Activated CD4-positive, alpha-beta memory T cell treated with anti-CD3 and anti-CD28 coated beads for 36 hours (primary cell): ENCODE data around the gene CD8B. TPM values are rescaled to one million over a fixed set of nuclear protein-coding genes. Genes with fewer than 3 reads are reported as not detected.

Source experiments
- CTCF ChIA-PET: fragments of 350-600 bp; sonication (Branson Sonifier 250); formaldehyde crosslinking; loops from one replicate; lab custom pipeline; 2021; ENCODE audit warnings: antibody characterized with exemption, inconsistent platforms; lab: Charles Lee
- POLR2A ChIA-PET: fragments of 350-600 bp; sonication (Branson Sonifier 250); formaldehyde crosslinking; loops from one replicate; lab custom pipeline; 2021; ENCODE audit warnings: antibody characterized with exemption; lab: Charles Lee
- DNase-seq: peaks from one replicate; pipeline ENCODE4 v3.0.0-alpha.2; 2020
- H3K27ac Mint-ChIP-seq: one replicate; pipeline ENCODE4 v1.8.0; 2021; ENCODE audit warnings: mixed read lengths
- H3K27me3 Mint-ChIP-seq: one replicate; pipeline ENCODE4 v1.8.0; 2021; ENCODE audit warnings: mixed read lengths
- H3K36me3 Mint-ChIP-seq: one replicate; pipeline ENCODE4 v1.8.0; 2021; ENCODE audit warnings: mixed read lengths
- H3K4me1 Mint-ChIP-seq: one replicate; pipeline ENCODE4 v1.8.0; 2021; ENCODE audit warnings: low read depth, mixed read lengths
- H3K4me3 Mint-ChIP-seq: one replicate; pipeline ENCODE4 v1.8.0; 2021; ENCODE audit warnings: mild to moderate bottlenecking, mixed read lengths
- H3K9me3 Mint-ChIP-seq: one replicate; pipeline ENCODE4 v1.8.0; 2021; ENCODE audit warnings: mixed read lengths
- intact Hi-C: fragments of 100-400 bp; cut with micrococcal nuclease; formaldehyde crosslinking; loops from one replicate; pipeline ENCODE4 v1.15.1; 2023
- total RNA-seq, 2 experiments: library from RNA; stranded (reverse); gene quantifications; one replicate each; pipeline ENCODE4 v1.2.3, GENCODE V29; 2021

CD8B gene
- total RNA-seq, 2 experiments from 2014 or later, result 0.57 to 0.87 TPM

- intact Hi-C loops, result loop anchor here (2.0 kb wide), 1 partner anchor 19 kb away; no protein-coding TSS in a partner anchor
- no peak for DNase-seq
- H3K27me3 Mint-ChIP-seq, result peaks cover 55% of the 10 kb centered on the region
- CTCF ChIA-PET, result no interaction called here
- H3K36me3 Mint-ChIP-seq, result peaks cover under 1% of the 10 kb centered on the region
- peaks cover under 1% of the 10 kb centered on the region for H3K9me3 Mint-ChIP-seq
- peak overlapping the region; percentile 45 for H3K4me3 Mint-ChIP-seq
- H3K4me1 Mint-ChIP-seq, result peaks cover 20% of the 10 kb centered on the region
- POLR2A ChIA-PET, result no interaction called here
- H3K27ac Mint-ChIP-seq, result no peak overlapping the region
These were observed 72.0 kb downstream of the CD8B start for GRCh38 chr2:86789687-86790133.

DNA sequence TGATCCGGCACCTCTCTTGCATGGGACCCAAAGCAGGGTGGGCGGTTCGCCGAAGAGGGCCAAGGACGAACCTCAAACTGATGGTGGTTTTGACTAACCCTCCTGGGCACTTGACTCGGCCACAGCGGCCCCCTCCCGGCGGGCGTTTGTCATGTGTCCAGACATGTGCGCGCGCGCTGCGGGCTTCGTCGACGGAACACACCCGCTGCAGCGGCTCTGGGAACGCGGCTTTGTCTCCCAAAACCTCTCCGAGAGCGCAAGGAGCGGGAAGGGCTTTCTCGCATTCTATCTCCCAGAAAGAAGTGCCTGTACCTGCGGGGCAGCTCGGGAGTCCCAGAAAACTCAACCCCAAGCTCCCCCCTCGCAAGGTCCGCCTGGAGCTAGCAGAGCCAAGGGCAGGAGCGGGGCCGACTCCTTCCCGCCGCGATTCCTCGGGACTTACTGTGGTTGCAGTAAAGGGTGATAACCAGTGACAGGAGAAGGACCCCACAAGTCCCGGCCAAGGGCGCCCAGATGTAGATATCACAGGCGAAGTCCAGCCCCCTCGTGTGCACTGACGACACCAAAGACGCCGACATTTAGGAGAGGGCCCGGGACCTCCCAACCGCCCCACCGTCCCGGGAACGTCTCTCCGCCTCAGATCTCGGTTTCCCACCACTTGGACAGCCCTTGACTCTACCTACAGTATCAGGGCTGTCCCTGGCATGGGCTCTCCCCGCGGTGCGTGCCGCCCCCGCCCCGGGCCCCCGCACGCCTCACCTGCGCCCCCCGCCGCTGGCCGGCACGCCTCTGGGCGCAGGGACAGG is 72.6 kb downstream of the CD8B start:
- CTCF ChIA-PET, result no interaction called here
- Mint-ChIP-seq H3K27ac (no peak overlapping the region), H3K36me3 (no peaks in the 10 kb centered on the region)

GRCh38 chr2:86788165-86788564 is 73.5 kb downstream of the CD8B start:
- intact Hi-C loops, result no loop called here
- ChIA-PET POLR2A (no interaction called here), CTCF (interaction anchor here (1.0 kb wide), 1 partner anchor 21 kb away, joined by 3 read pairs; no protein-coding TSS in a partner anchor)
- peaks cover 29% of the 10 kb centered on the region for H3K4me1 Mint-ChIP-seq
- peaks cover 42% of the 10 kb centered on the region for H3K27me3 Mint-ChIP-seq
- no peaks in the 10 kb centered on the region for H3K36me3 Mint-ChIP-seq
- DNase-seq, result no peak
- no peak overlapping the region for H3K27ac Mint-ChIP-seq
- no peak overlapping the region for H3K4me3 Mint-ChIP-seq
- H3K9me3 Mint-ChIP-seq, result no peaks in the 10 kb centered on the region

More for the DNA sequence above, 72.6 kb downstream of the CD8B start:
- POLR2A ChIA-PET, result no interaction called here
- H3K4me3 Mint-ChIP-seq, result no peak overlapping the region
- H3K27me3 Mint-ChIP-seq, result peaks cover 51% of the 10 kb centered on the region
- H3K4me1 Mint-ChIP-seq, result peaks cover 23% of the 10 kb centered on the region
- DNase-seq, result no peak
- no peaks in the 10 kb centered on the region for H3K9me3 Mint-ChIP-seq
- intact Hi-C loops, result no loop called here

GRCh38 chr2:86787736-86788135 is 74.0 kb downstream of the CD8B start:
- H3K9me3 Mint-ChIP-seq, result no peaks in the 10 kb centered on the region
- DNase-seq, result no peak
- peaks cover 38% of the 10 kb centered on the region for H3K27me3 Mint-ChIP-seq
- H3K4me3 Mint-ChIP-seq, result no peak overlapping the region
- H3K27ac Mint-ChIP-seq, result no peak overlapping the region
- H3K36me3 Mint-ChIP-seq, result no peaks in the 10 kb centered on the region
- CTCF ChIA-PET, result interaction anchor here (1.0 kb wide), 1 partner anchor 21 kb away, joined by 3 read pairs; no protein-coding TSS in a partner anchor
- intact Hi-C loops, result no loop called here
- POLR2A ChIA-PET, result no interaction called here
- H3K4me1 Mint-ChIP-seq, result peaks cover 29% of the 10 kb centered on the region

DNA sequence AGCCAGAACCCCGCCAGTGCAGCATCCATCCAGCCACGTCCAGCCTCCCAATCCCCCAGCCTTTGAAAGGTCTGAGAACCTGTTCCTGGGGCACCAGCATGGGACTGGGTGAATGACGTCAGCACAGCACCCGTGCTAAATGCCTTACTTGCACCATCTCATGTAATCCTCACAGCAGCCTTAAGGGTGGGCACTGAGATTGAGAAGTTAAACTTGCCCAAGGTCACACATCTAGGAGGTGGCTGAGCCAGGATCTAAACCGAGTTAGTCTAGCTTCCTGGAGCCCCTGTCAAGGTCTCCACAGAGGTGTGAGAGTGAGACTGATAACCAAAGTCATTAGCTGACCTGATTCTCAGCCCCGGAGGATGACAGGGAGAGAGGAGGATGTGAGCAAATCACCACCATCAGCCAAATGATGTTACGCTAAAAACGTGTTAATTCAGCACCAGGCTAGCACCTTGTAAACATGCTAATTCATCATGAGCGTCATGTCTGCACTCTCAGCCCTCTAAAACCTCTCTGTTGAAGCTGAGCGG is 75.6 kb downstream of the CD8B start:
- intact Hi-C loops, result no loop called here
- Mint-ChIP-seq H3K27ac (no peak overlapping the region), H3K4me1 (peaks cover 19% of the 10 kb centered on the region), H3K4me3 (no peak overlapping the region), H3K36me3 (no peaks in the 10 kb centered on the region), H3K27me3 (peaks cover 27% of the 10 kb centered on the region), H3K9me3 (no peaks in the 10 kb centered on the region)
- DNase-seq, result no peak
- POLR2A ChIA-PET, result no interaction called here
- CTCF ChIA-PET, result no interaction called here

DNA sequence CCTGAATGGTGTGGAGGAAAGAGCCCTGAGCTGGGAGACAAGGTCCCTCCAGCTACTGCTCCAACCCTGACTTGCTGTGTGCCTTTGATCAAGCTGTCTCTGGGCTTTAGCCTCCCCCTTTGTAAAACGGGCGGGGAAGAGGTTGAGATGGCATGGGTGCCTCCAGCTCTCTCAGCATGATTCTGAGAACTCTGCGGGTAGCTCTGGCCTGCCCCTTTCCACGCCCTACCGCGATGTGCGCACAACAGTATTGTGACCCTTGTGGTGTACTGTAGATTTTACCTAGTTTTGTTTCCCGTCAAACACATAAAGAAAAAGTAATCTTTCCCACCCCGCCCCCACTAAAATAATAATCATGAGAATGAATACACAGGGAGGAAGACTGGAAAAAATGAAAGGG is 76.2 kb downstream of the CD8B start:
- peaks cover 16% of the 10 kb centered on the region for H3K4me1 Mint-ChIP-seq
- peak overlapping the region; percentile 7 for H3K27ac Mint-ChIP-seq
- no peaks in the 10 kb centered on the region for H3K9me3 Mint-ChIP-seq
- H3K27me3 Mint-ChIP-seq, result peaks cover 24% of the 10 kb centered on the region
- ChIA-PET POLR2A (no interaction called here), CTCF (no interaction called here)
- no peaks in the 10 kb centered on the region for H3K36me3 Mint-ChIP-seq
- intact Hi-C loops, result no loop called here
- H3K4me3 Mint-ChIP-seq, result no peak overlapping the region
- no peak for DNase-seq

GRCh38 chr2:86783615-86784339 is 77.9 kb downstream of the CD8B start:
- H3K36me3 Mint-ChIP-seq, result no peaks in the 10 kb centered on the region
- CTCF ChIA-PET, result no interaction called here
- H3K27ac Mint-ChIP-seq, result no peak overlapping the region
- POLR2A ChIA-PET, result no interaction called here
- H3K27me3 Mint-ChIP-seq, result peaks cover 13% of the 10 kb centered on the region
- no peaks in the 10 kb centered on the region for H3K9me3 Mint-ChIP-seq
- H3K4me3 Mint-ChIP-seq, result no peak overlapping the region
- peaks cover 10% of the 10 kb centered on the region for H3K4me1 Mint-ChIP-seq
- DNase-seq, result peak; percentile 47
- intact Hi-C loops, result no loop called here

- no peak overlapping the region for H3K4me3 Mint-ChIP-seq
- H3K27me3 Mint-ChIP-seq, result peaks cover 4% of the 10 kb centered on the region
These were observed 78.9 kb downstream of the CD8B start for GRCh38 chr2:86782748-86783147.

DNA sequence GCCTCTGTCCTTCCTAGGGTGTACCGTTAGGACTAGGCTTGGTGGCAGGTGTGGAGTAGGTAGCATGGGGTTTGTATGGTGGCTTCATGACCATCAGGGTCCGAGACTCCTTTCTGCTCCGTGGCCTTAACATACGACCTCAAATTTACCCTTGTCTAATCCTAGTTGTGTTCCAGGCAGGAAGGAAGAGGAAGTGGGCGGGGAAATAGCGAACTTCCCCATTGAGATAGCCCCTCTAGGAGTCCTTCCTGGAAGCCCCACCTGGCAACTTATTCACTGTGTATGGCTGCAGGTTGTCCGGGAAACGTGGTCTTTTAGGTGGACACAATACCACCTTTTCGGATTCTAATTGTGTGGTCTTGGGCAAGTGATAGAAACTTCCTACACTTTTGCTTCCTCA is 80.3 kb downstream of the CD8B start:
- H3K27ac Mint-ChIP-seq, result no peak overlapping the region
- no peaks in the 10 kb centered on the region for H3K9me3 Mint-ChIP-seq

More at GRCh38 chr2:86782748-86783147, 78.9 kb downstream of the CD8B start:
- CTCF ChIA-PET, result interaction anchor here (1.1 kb wide), 1 partner anchor 22 kb away, joined by 3 read pairs; no protein-coding TSS in a partner anchor
- intact Hi-C loops, result no loop called here
- Mint-ChIP-seq H3K27ac (no peak overlapping the region), H3K36me3 (no peaks in the 10 kb centered on the region), H3K9me3 (no peaks in the 10 kb centered on the region), H3K4me1 (peaks cover 10% of the 10 kb centered on the region)
- DNase-seq, result no peak
- POLR2A ChIA-PET, result no interaction called here

DNA sequence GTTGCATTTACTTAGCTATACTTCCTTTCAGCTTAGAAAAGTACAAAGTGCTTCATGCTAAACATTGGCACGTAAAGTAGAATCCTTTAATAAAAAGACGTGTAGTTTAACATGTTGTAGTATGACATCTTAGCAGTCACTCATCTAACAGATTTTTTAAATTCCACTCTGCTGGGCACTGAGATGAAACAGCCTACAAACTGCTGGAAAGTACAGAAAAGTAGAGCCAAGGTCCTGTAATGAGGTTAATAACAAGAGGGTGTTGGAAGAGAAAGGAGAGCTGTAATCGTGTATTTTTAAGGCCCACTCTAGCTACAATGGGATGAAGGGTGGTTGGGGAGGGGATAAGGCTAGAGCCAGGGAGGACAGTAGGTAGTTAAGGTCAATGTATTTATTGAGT is 81.7 kb downstream of the CD8B start:
- H3K4me3 Mint-ChIP-seq, result no peak overlapping the region
- POLR2A ChIA-PET, result no interaction called here
- CTCF ChIA-PET, result interaction anchor here (0.5 to 1.3 kb wide), 2 partner anchors 18 to 411 kb away, joined by 5 read pairs; no protein-coding TSS in a partner anchor

More for the DNA sequence above, 80.3 kb downstream of the CD8B start:
- peaks cover 10% of the 10 kb centered on the region for H3K4me1 Mint-ChIP-seq
- H3K27me3 Mint-ChIP-seq, result no peaks in the 10 kb centered on the region
- intact Hi-C loops, result no loop called here
- ChIA-PET POLR2A (no interaction called here), CTCF (interaction anchor here (1.1 to 1.3 kb wide), 2 partner anchors 19 to 23 kb away, joined by 3 to 5 read pairs; no protein-coding TSS in a partner anchor)
- DNase-seq, result no peak
- no peak overlapping the region for H3K4me3 Mint-ChIP-seq
- no peaks in the 10 kb centered on the region for H3K36me3 Mint-ChIP-seq

DNA sequence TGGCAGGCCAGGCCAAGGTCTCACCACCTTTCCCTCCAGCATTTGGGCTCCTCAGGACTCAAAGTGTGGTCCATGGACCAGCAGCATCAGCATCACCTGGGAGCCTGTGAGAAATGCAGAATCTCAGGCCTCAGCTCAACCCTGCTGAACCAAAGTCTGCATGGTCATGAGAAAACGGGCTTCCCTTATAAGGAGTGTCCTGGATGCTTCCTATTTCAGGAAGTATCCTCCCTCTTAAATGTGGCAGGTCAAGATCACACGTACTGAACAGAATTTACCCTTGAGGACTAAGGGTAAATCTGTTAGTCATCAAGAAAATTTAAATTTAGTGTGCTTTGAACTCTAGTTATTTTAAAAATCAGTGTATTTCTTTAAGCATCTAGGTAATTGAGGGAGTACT is 82.7 kb downstream of the CD8B start:
- Mint-ChIP-seq H3K36me3 (peaks cover 8% of the 10 kb centered on the region), H3K4me3 (no peak overlapping the region), H3K27me3 (no peaks in the 10 kb centered on the region), H3K4me1 (peaks cover 4% of the 10 kb centered on the region), H3K27ac (no peak overlapping the region), H3K9me3 (no peaks in the 10 kb centered on the region)
- ChIA-PET POLR2A (no interaction called here), CTCF (no interaction called here)
- intact Hi-C loops, result no loop called here
- DNase-seq, result no peak

More for the DNA sequence above, 81.7 kb downstream of the CD8B start:
- no peak for DNase-seq
- intact Hi-C loops, result no loop called here
- no peak overlapping the region for H3K27ac Mint-ChIP-seq
- H3K9me3 Mint-ChIP-seq, result no peaks in the 10 kb centered on the region
- H3K27me3 Mint-ChIP-seq, result no peaks in the 10 kb centered on the region
- H3K36me3 Mint-ChIP-seq, result peaks cover under 1% of the 10 kb centered on the region
- peaks cover 10% of the 10 kb centered on the region for H3K4me1 Mint-ChIP-seq

- Mint-ChIP-seq H3K9me3 (no peaks in the 10 kb centered on the region), H3K36me3 (peaks cover 18% of the 10 kb centered on the region), H3K27ac (no peak overlapping the region), H3K27me3 (no peaks in the 10 kb centered on the region), H3K4me1 (no peaks in the 10 kb centered on the region), H3K4me3 (no peak overlapping the region)
- intact Hi-C loops, result no loop called here
- DNase-seq, result no peak
- POLR2A ChIA-PET, result no interaction called here
- CTCF ChIA-PET, result interaction anchor here (0.6 kb wide), 1 partner anchor 12 kb away, joined by 3 read pairs; no protein-coding TSS in a partner anchor
These were observed 85.2 kb downstream of the CD8B start for GRCh38 chr2:86776532-86776931.
